Keratinocyte (primary cell): Measurements from ENCODE around the gene TSPEAR. TPM values are rescaled to one million over a fixed set of nuclear protein-coding genes. Genes with fewer than 3 reads are reported as not detected.
"Not testable (repeated sequence)": the region's sequence is repeated elsewhere in the genome, so short reads cannot be mapped to it uniquely, and the experiment has no call there.

Experiments
- DNase-seq: peaks from one replicate; pipeline ENCODE4 v3.0.0-alpha.2; 2011; ENCODE audit warnings: low read depth, missing footprints, low spot score
- FAIRE-seq: peaks from 2 replicates; lab custom pipeline; 2011; peaks lifted over from hg19 to GRCh38; lab: Jason Lieb, UNC
- H2AFZ ChIP-seq: 2 replicates; pipeline ENCODE4 v1.6.0; 2012; ENCODE audit warnings: low read length, control low read depth, inconsistent platforms; ENCODE audit not compliant: control insufficient read depth
- H3K27ac ChIP-seq: 2 replicates; pipeline ENCODE4 v1.5.1; 2011; ENCODE audit warnings: low read length; ENCODE audit not compliant: control insufficient read depth, insufficient read depth
- H3K27me3 ChIP-seq: 3 replicates; pipeline ENCODE4 v1.6.0; 2011; ENCODE audit warnings: low read length; ENCODE audit not compliant: control insufficient read depth, insufficient read depth; ENCODE audit errors: extremely low read depth
- H3K36me3 ChIP-seq, 2 experiments: 2 replicates in 1 of 2; 3 replicates in 1 of 2; pipeline ENCODE4 v1.5.1; 2011; ENCODE audit warnings: low read length in 2 of 2, mild to moderate bottlenecking in 1 of 2; ENCODE audit not compliant: control insufficient read depth in 2 of 2, insufficient read depth in 2 of 2; ENCODE audit errors: extremely low read depth in 1 of 2
- H3K4me1 ChIP-seq: 3 replicates; pipeline ENCODE4 v1.5.1; 2011; ENCODE audit warnings: low read length; ENCODE audit not compliant: control insufficient read depth, insufficient read depth; ENCODE audit errors: extremely low read depth
- H3K4me2 ChIP-seq: 3 replicates; pipeline ENCODE4 v1.6.0; 2011; ENCODE audit warnings: low read depth, low read length; ENCODE audit not compliant: control insufficient read depth, insufficient read depth; ENCODE audit errors: extremely low read depth
- H3K4me3 ChIP-seq, 3 experiments: fragments of 200-600 bp in 1 of 3; sonication (generic) in 1 of 3; 2 replicates in 2 of 3; 3 replicates in 1 of 3; pipeline ENCODE4 v1.5.1; 2011 to 2016; ENCODE audit warnings: low read length in 3 of 3, mild to moderate bottlenecking in 3 of 3, control low read depth in 2 of 3, inconsistent platforms in 1 of 3, low read depth in 1 of 3, mixed read lengths in 1 of 3, mixed run types in 1 of 3, moderate library complexity in 1 of 3; ENCODE audit not compliant: control insufficient read depth in 2 of 3, insufficient read depth in 2 of 3; ENCODE audit errors: extremely low read depth in 1 of 3
- H3K79me2 ChIP-seq: 2 replicates; pipeline ENCODE4 v1.6.0; 2012; ENCODE audit warnings: low read length; ENCODE audit not compliant: control insufficient read depth, insufficient read depth
- H3K9ac ChIP-seq: 3 replicates; pipeline ENCODE4 v1.6.0; 2011; ENCODE audit warnings: low read length; ENCODE audit not compliant: control insufficient read depth, insufficient read depth; ENCODE audit errors: extremely low read depth
- H3K9me1 ChIP-seq: 3 replicates; pipeline ENCODE4 v1.6.0; 2011; ENCODE audit warnings: low read length; ENCODE audit not compliant: control insufficient read depth, insufficient read depth; ENCODE audit errors: extremely low read depth
- H3K9me3 ChIP-seq: 2 replicates; pipeline ENCODE4 v1.5.1; 2012; ENCODE audit warnings: low read depth, low read length; ENCODE audit not compliant: control insufficient read depth
- H4K20me1 ChIP-seq: 3 replicates; pipeline ENCODE4 v1.6.0; 2011; ENCODE audit warnings: low read length; ENCODE audit not compliant: control insufficient read depth, insufficient read depth; ENCODE audit errors: extremely low read depth
- CTCF ChIP-seq, 3 experiments: IDR thresholded peaks in 1 of 3; conservative IDR thresholded peaks in 1 of 3; optimal IDR thresholded peaks in 1 of 3; 2 replicates in 2 of 3; 3 replicates in 1 of 3; pipeline versions ENCODE3 to v1.5.1; 2011; ENCODE audit warnings: low read length in 3 of 3, mild to moderate bottlenecking in 3 of 3, moderate library complexity in 2 of 3, control low read depth in 1 of 3, inconsistent platforms in 1 of 3; ENCODE audit not compliant: insufficient read depth in 2 of 3; ENCODE audit errors: extremely low read depth in 1 of 3
- EZH2 ChIP-seq: IDR thresholded peaks from one replicate; pipeline ENCODE4 v1.6.1; 2012; ENCODE audit warnings: inconsistent platforms, mild to moderate bottlenecking, low read length, moderate library complexity
- dilution Hi-C: fragments of 300-500 bp; cut with MboI; formaldehyde crosslinking; loops from one replicate; pipeline ENCODE4 v1.7.0; 2020; ENCODE audit warnings: low sequenced_read_pairs; ENCODE audit not compliant: extremely low pct_ligation_motif_present
- polyA plus RNA-seq, 5 experiments: library from polyadenylated mRNA; depleted of rRNA in 3 of 5; stranded (reverse) in 3 of 5; stranded (forward) in 1 of 5; unstranded in 1 of 5; fragments of >200 nt; gene quantifications; 1 replicate in 1 of 5; 2 replicates in 3 of 5; 3 replicates in 1 of 5; pipeline versions ENCODE4 v1.2.1 to v1.2.3, GENCODE V29; 2011 to 2012; ENCODE audit warnings: missing spikeins in 2 of 5, low read depth in 1 of 5, low replicate concordance in 1 of 5

TSPEAR gene
- polyA plus RNA-seq, 1 donor (not counting 4 experiments of a cell fraction or from before 2014, with no cell fraction given) = 0.12 TPM

- no peak overlapping the region for H3K4me3 ChIP-seq
- H3K27me3 ChIP-seq = peaks cover 2% of the 10 kb centered on the region
- H3K4me1 ChIP-seq = peaks cover 2% of the 10 kb centered on the region
- H3K9me3 ChIP-seq = no peaks in the 10 kb centered on the region
- no peak overlapping the region for H3K27ac ChIP-seq
- H4K20me1 ChIP-seq = no peaks in the 10 kb centered on the region
- H3K4me2 ChIP-seq = no peak overlapping the region
- DNase-seq (no peak), FAIRE-seq (no peak)
- no peak overlapping the region for H3K9ac ChIP-seq
- H2AFZ ChIP-seq = no peak overlapping the region
- dilution Hi-C loops = no loop called here
- no peaks in the 10 kb centered on the region for H3K79me2 ChIP-seq
- TF ChIP-seq CTCF (optimal IDR thresholded peaks at IDR 0.05 in 1 of 3, IDR thresholded peaks at IDR 0.05 in 1 of 3, conservative IDR thresholded peaks at IDR 0.05 in 1 of 3; ENCODE audit: extremely low read depth in 1 of 3, insufficient read depth in 2 of 3, low read length in 3 of 3) (no peak), EZH2 (no peak)
- no peaks in the 10 kb centered on the region for H3K9me1 ChIP-seq
- H3K36me3 ChIP-seq = no peaks in the 10 kb centered on the region
These were observed 109.5 kb downstream of the TSPEAR start for GRCh38 chr21:44601596-44602462.

- H3K4me1 ChIP-seq, H3K4me2 ChIP-seq, H3K9me3 ChIP-seq, DNase-seq, dilution Hi-C loops, H3K79me2 ChIP-seq, H3K27ac ChIP-seq, H3K4me3 ChIP-seq, H3K9me1 ChIP-seq, H3K36me3 ChIP-seq, H4K20me1 ChIP-seq, FAIRE-seq, H2AFZ ChIP-seq, H3K27me3 ChIP-seq, H3K9ac ChIP-seq: not testable (repeated sequence)
These were observed 110.3 kb downstream of the TSPEAR start for GRCh38 chr21:44601091-44601490.

GRCh38 chr21:44600118-44600978, 111.0 kb downstream of the TSPEAR start, which contains the start of gene KRTAP10-7:
KRTAP10-7 (plus strand) TSS chr21:44600597; CDS start chr21:44600622, 25 bp downstream.
- H3K9me1 ChIP-seq, H3K27ac ChIP-seq, H2AFZ ChIP-seq, DNase-seq, H3K9me3 ChIP-seq, H3K4me2 ChIP-seq, FAIRE-seq, H3K4me3 ChIP-seq, H3K4me1 ChIP-seq, H4K20me1 ChIP-seq, H3K27me3 ChIP-seq, dilution Hi-C loops, H3K9ac ChIP-seq, H3K79me2 ChIP-seq, H3K36me3 ChIP-seq: not testable (repeated sequence)
